Measurements from ENCODE around the gene RHBDL3. TPM values are rescaled to one million over a fixed set of nuclear protein-coding genes. Genes with fewer than 3 reads are reported as not detected.

The RHBDL3 gene
- total and polyA plus RNA-seq, 2 of the 8 experiments (the other 6 are each of a cell fraction or from before 2014, with no cell fraction given) = 9.6 to 12.2 TPM

DNA sequence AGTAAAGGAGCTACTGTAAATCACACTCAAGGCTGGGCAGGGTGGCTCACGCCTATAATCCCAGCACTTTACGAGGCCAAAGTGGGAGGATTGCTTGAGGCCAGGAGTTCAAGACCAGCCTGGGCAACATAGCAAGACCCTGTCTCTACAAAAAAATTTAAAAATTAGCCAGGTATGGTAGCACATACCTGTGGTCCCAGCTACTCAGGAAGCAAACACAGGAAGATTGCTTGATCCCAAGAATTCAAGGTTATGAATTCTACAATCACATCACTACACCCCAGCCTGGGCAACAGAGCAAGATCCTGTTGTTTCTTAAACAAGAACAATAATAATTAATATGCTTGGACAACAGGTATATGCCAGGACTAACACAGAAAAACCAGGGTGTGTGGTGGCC lies 13.2 kb downstream of the RHBDL3 start (continued):
- TF ChIP-seq, protein P1, sequence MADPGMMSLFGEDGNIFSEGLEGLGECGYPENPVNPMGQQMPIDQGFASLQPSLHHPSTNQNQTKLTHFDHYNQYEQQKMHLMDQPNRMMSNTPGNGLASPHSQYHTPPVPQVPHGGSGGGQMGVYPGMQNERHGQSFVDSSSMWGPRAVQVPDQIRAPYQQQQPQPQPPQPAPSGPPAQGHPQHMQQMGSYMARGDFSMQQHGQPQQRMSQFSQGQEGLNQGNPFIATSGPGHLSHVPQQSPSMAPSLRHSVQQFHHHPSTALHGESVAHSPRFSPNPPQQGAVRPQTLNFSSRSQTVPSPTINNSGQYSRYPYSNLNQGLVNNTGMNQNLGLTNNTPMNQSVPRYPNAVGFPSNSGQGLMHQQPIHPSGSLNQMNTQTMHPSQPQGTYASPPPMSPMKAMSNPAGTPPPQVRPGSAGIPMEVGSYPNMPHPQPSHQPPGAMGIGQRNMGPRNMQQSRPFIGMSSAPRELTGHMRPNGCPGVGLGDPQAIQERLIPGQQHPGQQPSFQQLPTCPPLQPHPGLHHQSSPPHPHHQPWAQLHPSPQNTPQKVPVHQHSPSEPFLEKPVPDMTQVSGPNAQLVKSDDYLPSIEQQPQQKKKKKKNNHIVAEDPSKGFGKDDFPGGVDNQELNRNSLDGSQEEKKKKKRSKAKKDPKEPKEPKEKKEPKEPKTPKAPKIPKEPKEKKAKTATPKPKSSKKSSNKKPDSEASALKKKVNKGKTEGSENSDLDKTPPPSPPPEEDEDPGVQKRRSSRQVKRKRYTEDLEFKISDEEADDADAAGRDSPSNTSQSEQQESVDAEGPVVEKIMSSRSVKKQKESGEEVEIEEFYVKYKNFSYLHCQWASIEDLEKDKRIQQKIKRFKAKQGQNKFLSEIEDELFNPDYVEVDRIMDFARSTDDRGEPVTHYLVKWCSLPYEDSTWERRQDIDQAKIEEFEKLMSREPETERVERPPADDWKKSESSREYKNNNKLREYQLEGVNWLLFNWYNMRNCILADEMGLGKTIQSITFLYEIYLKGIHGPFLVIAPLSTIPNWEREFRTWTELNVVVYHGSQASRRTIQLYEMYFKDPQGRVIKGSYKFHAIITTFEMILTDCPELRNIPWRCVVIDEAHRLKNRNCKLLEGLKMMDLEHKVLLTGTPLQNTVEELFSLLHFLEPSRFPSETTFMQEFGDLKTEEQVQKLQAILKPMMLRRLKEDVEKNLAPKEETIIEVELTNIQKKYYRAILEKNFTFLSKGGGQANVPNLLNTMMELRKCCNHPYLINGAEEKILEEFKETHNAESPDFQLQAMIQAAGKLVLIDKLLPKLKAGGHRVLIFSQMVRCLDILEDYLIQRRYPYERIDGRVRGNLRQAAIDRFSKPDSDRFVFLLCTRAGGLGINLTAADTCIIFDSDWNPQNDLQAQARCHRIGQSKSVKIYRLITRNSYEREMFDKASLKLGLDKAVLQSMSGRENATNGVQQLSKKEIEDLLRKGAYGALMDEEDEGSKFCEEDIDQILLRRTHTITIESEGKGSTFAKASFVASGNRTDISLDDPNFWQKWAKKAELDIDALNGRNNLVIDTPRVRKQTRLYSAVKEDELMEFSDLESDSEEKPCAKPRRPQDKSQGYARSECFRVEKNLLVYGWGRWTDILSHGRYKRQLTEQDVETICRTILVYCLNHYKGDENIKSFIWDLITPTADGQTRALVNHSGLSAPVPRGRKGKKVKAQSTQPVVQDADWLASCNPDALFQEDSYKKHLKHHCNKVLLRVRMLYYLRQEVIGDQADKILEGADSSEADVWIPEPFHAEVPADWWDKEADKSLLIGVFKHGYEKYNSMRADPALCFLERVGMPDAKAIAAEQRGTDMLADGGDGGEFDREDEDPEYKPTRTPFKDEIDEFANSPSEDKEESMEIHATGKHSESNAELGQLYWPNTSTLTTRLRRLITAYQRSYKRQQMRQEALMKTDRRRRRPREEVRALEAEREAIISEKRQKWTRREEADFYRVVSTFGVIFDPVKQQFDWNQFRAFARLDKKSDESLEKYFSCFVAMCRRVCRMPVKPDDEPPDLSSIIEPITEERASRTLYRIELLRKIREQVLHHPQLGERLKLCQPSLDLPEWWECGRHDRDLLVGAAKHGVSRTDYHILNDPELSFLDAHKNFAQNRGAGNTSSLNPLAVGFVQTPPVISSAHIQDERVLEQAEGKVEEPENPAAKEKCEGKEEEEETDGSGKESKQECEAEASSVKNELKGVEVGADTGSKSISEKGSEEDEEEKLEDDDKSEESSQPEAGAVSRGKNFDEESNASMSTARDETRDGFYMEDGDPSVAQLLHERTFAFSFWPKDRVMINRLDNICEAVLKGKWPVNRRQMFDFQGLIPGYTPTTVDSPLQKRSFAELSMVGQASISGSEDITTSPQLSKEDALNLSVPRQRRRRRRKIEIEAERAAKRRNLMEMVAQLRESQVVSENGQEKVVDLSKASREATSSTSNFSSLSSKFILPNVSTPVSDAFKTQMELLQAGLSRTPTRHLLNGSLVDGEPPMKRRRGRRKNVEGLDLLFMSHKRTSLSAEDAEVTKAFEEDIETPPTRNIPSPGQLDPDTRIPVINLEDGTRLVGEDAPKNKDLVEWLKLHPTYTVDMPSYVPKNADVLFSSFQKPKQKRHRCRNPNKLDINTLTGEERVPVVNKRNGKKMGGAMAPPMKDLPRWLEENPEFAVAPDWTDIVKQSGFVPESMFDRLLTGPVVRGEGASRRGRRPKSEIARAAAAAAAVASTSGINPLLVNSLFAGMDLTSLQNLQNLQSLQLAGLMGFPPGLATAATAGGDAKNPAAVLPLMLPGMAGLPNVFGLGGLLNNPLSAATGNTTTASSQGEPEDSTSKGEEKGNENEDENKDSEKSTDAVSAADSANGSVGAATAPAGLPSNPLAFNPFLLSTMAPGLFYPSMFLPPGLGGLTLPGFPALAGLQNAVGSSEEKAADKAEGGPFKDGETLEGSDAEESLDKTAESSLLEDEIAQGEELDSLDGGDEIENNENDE (IDR thresholded peaks at IDR 0.05; ENCODE audit: insufficient replicate concordance, low read length) = no peak
- TF ChIP-seq BRCA1 (IDR thresholded peaks at IDR 0.05; ENCODE audit: low read depth, low read length) = no peak
- no peak for TF ChIP-seq SUZ12 (IDR thresholded peaks at IDR 0.05; ENCODE audit: low read length)
- no peak for TF ChIP-seq CHD1 (IDR thresholded peaks at IDR 0.05; ENCODE audit: low read depth, low read length)
- no peak for TF ChIP-seq SRF (IDR thresholded peaks at IDR 0.05; ENCODE audit: low read depth, low read length)
- no peak for TF ChIP-seq GABPA (IDR thresholded peaks at IDR 0.05; ENCODE audit: borderline replicate concordance, insufficient read depth, low read length)
- no peak for TF ChIP-seq TEAD4 (IDR thresholded peaks at IDR 0.05; ENCODE audit: low read depth, low read length)
- TF ChIP-seq YY1 (IDR thresholded peaks at IDR 0.05; ENCODE audit: low read depth, low read length) = no peak
- no peak for TF ChIP-seq KDM4A (IDR thresholded peaks at IDR 0.05; ENCODE audit: low read depth, low read length, severe bottlenecking)
- TF ChIP-seq POLR2AphosphoS5 (IDR thresholded peaks at IDR 0.05; ENCODE audit: low read depth, low read length) = no peak
- TF ChIP-seq CHD2 (IDR thresholded peaks at IDR 0.05; ENCODE audit: low read length) = no peak
- no peak for TF ChIP-seq RBBP5 (IDR thresholded peaks at IDR 0.05; ENCODE audit: borderline replicate concordance, low read depth, low read length)
